Karpas-422 (cell line): ENCODE data around the gene TRAPPC2L. TPM values are rescaled to one million over a fixed set of nuclear protein-coding genes. Genes with fewer than 3 reads are reported as not detected.

Experiments
- DNase-seq: peaks from one replicate; pipeline ENCODE4 v3.0.0-alpha.2; 2015
- H2AFZ ChIP-seq: fragments of 200-600 bp; sonication (generic); 2 replicates; pipeline ENCODE4 v1.6.1; 2014; ENCODE audit warnings: antibody characterized with exemption, low read length, mixed read lengths
- H3K27ac ChIP-seq: fragments of 200-600 bp; sonication (generic); 2 replicates; pipeline ENCODE4 v1.5.1; 2014; ENCODE audit warnings: mild to moderate bottlenecking, low read length, moderate library complexity
- H3K27me3 ChIP-seq: fragments of 200-600 bp; sonication (generic); 2 replicates; pipeline ENCODE4 v1.6.1; 2014; ENCODE audit warnings: low read length, mixed read lengths
- H3K36me3 ChIP-seq: fragments of 200-600 bp; sonication (generic); 2 replicates; pipeline ENCODE4 v1.6.1; 2014; ENCODE audit warnings: low read length, mixed read lengths; ENCODE audit not compliant: insufficient read depth
- H3K4me1 ChIP-seq: fragments of 200-600 bp; sonication (generic); 2 replicates; pipeline ENCODE4 v1.6.1; 2014; ENCODE audit warnings: mild to moderate bottlenecking, low read length, mixed read lengths
- H3K4me2 ChIP-seq: fragments of 200-600 bp; sonication (generic); 2 replicates; pipeline ENCODE4 v1.6.1; 2014; ENCODE audit warnings: low read length, low read depth, mild to moderate bottlenecking; ENCODE audit not compliant: poor library complexity, severe bottlenecking
- H3K4me3 ChIP-seq: fragments of 200-600 bp; sonication (generic); 2 replicates; pipeline ENCODE4 v1.5.1; 2014; ENCODE audit warnings: mild to moderate bottlenecking, antibody characterized with exemption, low read length, mixed read lengths
- H3K79me2 ChIP-seq: fragments of 200-600 bp; sonication (generic); 2 replicates; pipeline ENCODE4 v1.6.1; 2014; ENCODE audit warnings: mild to moderate bottlenecking, low read length, mixed read lengths
- H3K9ac ChIP-seq: fragments of 200-600 bp; sonication (generic); 2 replicates; pipeline ENCODE4 v1.6.0; 2014; ENCODE audit warnings: low read length
- H3K9me2 ChIP-seq: fragments of 200-600 bp; sonication (generic), shearing (Covaris generic); replicated peaks from 2 replicates; pipeline ENCODE4 v1.6.0; 2014; ENCODE audit warnings: mild to moderate bottlenecking, low read length, moderate library complexity; ENCODE audit not compliant: insufficient read depth
- H3K9me3 ChIP-seq: fragments of 300-700, 200-600 bp; sonication (generic); 2 replicates; pipeline ENCODE4 v1.6.1; 2014; ENCODE audit warnings: low read length, mixed read lengths
- H4K20me1 ChIP-seq: fragments of 200-600 bp; sonication (generic); 2 replicates; pipeline ENCODE4 v1.6.1; 2014; ENCODE audit warnings: mild to moderate bottlenecking, antibody characterized with exemption, low read length, low read depth; ENCODE audit not compliant: insufficient read depth
- total RNA-seq: library from RNA; depleted of rRNA; stranded (reverse); fragments of >200 nt; shearing (Covaris generic); gene quantifications from 2 replicates; pipeline ENCODE4 v1.2.3, GENCODE V29; 2014; ENCODE audit warnings: low replicate concordance

The TRAPPC2L gene
- total RNA-seq, 1 experiment from 2014 or later: 84.6 TPM

DNA sequence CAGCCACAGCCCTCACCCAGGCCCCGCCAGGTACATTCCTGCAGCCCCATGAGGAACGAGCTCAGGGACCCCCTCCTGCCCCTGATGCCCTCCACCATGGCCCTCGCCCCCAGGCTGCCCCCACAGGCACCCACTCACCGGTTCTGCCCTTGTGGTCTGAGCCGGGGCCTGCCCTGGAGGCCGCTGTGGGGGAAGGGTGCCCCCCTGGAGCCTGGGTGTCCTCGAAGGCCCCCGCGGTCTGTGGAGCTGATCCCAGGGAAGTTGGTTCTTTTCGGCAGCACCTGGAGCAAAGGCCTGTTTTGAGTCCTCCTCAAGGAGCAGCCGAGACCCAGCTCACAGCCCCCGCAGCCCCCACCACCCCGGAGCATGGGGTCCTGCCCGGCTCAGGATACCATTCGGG is 7.2 kb downstream of the TRAPPC2L start:
- H3K27ac ChIP-seq: no peak overlapping the region
- H3K9me2 ChIP-seq: no peaks in the 10 kb centered on the region
- H3K9me3 ChIP-seq: no peaks in the 10 kb centered on the region
- H4K20me1 ChIP-seq: no peaks in the 10 kb centered on the region
- H3K4me2 ChIP-seq: no peak overlapping the region
- H2AFZ ChIP-seq: no peak overlapping the region
- no peak overlapping the region for H3K4me3 ChIP-seq
- no peak for DNase-seq
- no peaks in the 10 kb centered on the region; the same call in 1 of the 2 replicates for H3K4me1 ChIP-seq
- H3K36me3 ChIP-seq: no peaks in the 10 kb centered on the region
- H3K27me3 ChIP-seq: no peaks in the 10 kb centered on the region
- no peaks in the 10 kb centered on the region for H3K79me2 ChIP-seq
- H3K9ac ChIP-seq: no peak overlapping the region

DNA sequence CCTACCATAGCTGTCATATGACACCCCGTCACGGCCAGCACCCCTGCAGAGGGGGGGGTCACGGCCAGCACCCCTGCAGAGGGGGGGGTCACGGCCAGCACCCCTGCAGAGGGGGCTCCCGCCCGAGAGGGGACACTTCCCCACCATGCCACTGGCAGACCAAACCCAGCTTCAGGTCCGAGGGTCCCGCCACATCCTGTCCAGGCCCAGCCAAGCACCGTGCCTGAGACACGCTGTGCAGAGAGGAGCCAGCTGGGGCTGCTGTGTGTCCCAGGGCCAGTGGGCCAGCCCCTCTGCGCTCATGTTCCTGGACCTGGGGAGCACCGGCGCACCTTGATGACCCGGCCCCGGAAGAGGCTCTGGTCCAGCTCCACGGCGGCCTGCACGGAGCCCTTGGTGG is 7.6 kb downstream of the TRAPPC2L start:
- no peaks in the 10 kb centered on the region for H3K9me3 ChIP-seq
- no peaks in the 10 kb centered on the region for H3K9me2 ChIP-seq
- no peaks in the 10 kb centered on the region; the same call in 1 of the 2 replicates for H3K4me1 ChIP-seq
- no peaks in the 10 kb centered on the region for H4K20me1 ChIP-seq
- H3K4me2 ChIP-seq: no peak overlapping the region
- H3K4me3 ChIP-seq: no peak overlapping the region
- H3K9ac ChIP-seq: no peak overlapping the region
- H3K27ac ChIP-seq: no peak overlapping the region
- no peak for DNase-seq
- H2AFZ ChIP-seq: no peak overlapping the region
- no peaks in the 10 kb centered on the region for H3K36me3 ChIP-seq
- H3K27me3 ChIP-seq: no peaks in the 10 kb centered on the region
- H3K79me2 ChIP-seq: no peaks in the 10 kb centered on the region

DNA sequence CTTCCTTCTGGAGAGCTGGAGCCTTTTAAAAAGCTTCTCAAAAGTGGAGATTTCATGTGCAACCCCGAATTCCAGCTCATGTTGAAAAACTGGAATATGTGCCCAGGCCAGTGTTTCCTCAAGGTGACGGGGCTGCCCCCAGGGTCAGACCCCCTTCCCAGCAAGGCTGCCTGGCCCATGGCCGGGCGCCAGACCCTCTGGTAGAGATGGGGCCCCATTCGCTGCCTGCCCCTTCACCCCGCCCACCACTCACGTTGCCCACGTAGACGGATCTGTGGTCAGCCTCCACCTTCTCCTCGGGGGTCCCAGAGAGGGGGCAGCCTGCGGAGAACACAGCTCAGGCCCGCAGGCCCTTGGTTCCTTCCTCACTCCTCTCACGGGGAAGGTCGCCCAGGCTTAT is 8.4 kb downstream of the TRAPPC2L start:
- Histone ChIP-seq H3K27me3 (no peaks in the 10 kb centered on the region), H3K4me3 (no peak overlapping the region), H3K9me3 (no peaks in the 10 kb centered on the region), H3K9me2 (no peaks in the 10 kb centered on the region), H2AFZ (no peak overlapping the region), H3K4me1 (no peaks in the 10 kb centered on the region; the same call in none of the 2 replicates), H3K79me2 (no peaks in the 10 kb centered on the region), H3K4me2 (no peak overlapping the region), H4K20me1 (no peaks in the 10 kb centered on the region), H3K9ac (no peak overlapping the region), H3K36me3 (no peaks in the 10 kb centered on the region), H3K27ac (no peak overlapping the region)
- DNase-seq: no peak

DNA sequence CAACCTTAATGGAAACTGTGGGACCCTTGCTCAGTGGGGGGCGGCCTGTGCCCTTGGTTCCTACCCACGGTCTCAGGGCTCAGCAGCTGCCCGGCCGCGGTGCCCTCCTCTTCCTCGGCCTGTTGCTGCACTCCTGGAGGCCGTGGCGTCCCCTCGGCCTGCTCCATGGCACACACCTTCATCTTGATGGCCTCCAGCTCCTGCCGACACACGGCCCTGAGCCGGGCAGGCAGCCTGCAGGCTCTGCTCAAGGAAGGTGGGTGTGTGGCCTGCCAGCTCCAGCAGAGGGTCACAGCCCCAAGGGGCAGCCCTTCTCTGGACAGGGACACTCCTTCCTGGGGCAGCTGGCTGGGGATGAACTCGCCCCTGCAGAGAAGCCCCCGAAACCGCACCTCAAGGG is 8.8 kb downstream of the TRAPPC2L start:
- Histone ChIP-seq H3K4me1 (peaks cover 3% of the 10 kb centered on the region), H3K27ac (no peak overlapping the region), H3K79me2 (no peaks in the 10 kb centered on the region), H3K4me2 (no peak overlapping the region), H3K36me3 (no peaks in the 10 kb centered on the region), H3K27me3 (no peaks in the 10 kb centered on the region; the same call in 1 of the 2 replicates), H4K20me1 (no peaks in the 10 kb centered on the region), H3K9me3 (no peaks in the 10 kb centered on the region), H3K9ac (no peak overlapping the region), H3K4me3 (no peak overlapping the region), H3K9me2 (no peaks in the 10 kb centered on the region), H2AFZ (no peak overlapping the region)
- DNase-seq: no peak

DNA sequence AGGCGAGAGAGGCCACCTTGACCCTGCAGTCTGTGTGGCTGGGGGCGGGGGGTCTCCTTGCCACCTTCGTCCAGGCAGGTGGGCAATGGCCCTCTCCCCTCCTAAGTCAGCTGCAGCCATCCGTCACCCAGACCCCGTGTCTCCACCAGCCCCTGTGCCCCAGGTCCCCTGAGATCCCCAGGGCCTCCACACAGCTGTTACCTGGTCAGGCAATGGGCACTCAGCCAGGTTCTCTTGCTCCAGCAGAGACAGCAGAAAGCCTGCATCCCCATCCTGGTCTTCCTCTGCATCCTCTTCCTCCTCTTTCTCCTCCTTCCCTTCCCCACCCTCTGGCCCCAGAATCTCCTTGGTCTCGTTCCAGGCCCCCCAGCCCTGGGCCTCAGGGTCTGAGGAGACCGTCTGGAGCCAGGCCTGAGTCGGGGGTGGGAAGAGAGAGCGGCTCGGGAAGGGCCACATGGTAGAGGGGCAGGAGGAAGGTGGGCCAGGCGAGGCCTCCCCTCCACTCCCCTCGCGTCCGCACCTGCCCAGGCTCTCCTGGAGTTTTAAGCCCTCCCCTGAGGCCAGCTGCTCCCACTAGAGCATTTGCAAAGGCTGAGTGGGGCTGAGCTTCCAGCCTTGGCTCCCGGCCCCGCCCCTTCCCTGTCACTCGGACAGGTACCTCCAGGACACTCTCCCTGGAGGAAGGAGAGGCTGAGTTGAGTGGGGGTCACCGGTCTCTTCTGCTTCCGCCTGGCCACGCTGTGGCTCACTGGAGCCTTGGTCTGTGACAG is 9.4 kb downstream of the TRAPPC2L start, which contains the start of gene PABPN1L:
Gene PABPN1L (minus strand): TSS at position 510 of the 770 bp plus-strand sequence. CDS start 54 bp downstream, at position 456.
- Histone ChIP-seq H3K4me3 (no peak within 1 kb of the TSS), H3K9ac (no peak within 1 kb of the TSS), H3K79me2 (no peaks in the 10 kb centered on the region), H3K4me2 (no peak within 1 kb of the TSS), H3K9me2 (no peaks in the 10 kb centered on the region), H3K27me3 (no peaks in the 10 kb centered on the region; the same call in 1 of the 2 replicates), H2AFZ (no peak within 1 kb of the TSS), H3K4me1 (peaks cover 9% of the 10 kb centered on the region), H3K36me3 (no peaks in the 10 kb centered on the region), H3K9me3 (no peaks in the 10 kb centered on the region), H4K20me1 (no peaks in the 10 kb centered on the region), H3K27ac (no peak within 1 kb of the TSS)
- DNase-seq: peak; percentile 45

DNA sequence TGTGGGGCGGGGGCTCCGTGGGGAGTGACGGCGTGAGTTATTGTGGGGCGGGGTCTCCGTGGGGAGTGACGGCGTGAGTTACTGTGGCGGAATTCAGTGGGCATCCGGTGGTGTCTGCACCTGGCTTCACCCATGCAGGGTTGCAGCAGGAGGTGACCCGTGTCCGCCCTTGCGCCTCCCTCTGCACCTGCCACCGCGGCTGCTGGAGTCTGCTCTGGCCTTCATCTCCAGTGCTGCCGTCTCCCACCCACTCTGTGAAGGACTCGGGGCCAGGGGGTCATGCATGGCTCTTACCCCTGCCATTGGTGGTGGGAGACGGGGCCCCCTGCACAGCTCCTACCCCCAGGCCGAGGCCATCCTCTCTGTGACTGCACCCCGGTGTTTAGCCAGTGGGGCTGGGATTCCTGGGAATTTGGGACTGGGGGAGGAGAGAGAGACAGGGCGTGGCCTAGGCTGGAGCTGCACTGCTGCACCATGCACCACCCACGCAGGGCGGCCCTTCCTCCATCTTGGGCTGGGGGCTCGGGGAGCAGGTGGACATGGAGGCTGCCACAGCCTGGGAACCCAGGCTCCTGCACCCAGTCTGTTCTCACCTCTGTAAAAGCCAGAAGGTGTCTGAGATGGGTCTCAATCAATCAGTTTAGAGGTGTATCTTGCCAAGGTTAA is 10.8 kb downstream of the TRAPPC2L start:
- no peak overlapping the region for H3K4me3 ChIP-seq
- H3K9me2 ChIP-seq: no peaks in the 10 kb centered on the region
- no peak overlapping the region for H3K9ac ChIP-seq
- no peaks in the 10 kb centered on the region for H3K79me2 ChIP-seq
- no peak overlapping the region for H3K27ac ChIP-seq
- no peaks in the 10 kb centered on the region for H3K36me3 ChIP-seq
- no peak overlapping the region for H2AFZ ChIP-seq
- H3K4me2 ChIP-seq: no peak overlapping the region
- DNase-seq: no peak
- no peaks in the 10 kb centered on the region for H3K9me3 ChIP-seq
- H4K20me1 ChIP-seq: no peaks in the 10 kb centered on the region
- H3K27me3 ChIP-seq: no peaks in the 10 kb centered on the region; the same call in 1 of the 2 replicates
- peaks cover 9% of the 10 kb centered on the region for H3K4me1 ChIP-seq

DNA sequence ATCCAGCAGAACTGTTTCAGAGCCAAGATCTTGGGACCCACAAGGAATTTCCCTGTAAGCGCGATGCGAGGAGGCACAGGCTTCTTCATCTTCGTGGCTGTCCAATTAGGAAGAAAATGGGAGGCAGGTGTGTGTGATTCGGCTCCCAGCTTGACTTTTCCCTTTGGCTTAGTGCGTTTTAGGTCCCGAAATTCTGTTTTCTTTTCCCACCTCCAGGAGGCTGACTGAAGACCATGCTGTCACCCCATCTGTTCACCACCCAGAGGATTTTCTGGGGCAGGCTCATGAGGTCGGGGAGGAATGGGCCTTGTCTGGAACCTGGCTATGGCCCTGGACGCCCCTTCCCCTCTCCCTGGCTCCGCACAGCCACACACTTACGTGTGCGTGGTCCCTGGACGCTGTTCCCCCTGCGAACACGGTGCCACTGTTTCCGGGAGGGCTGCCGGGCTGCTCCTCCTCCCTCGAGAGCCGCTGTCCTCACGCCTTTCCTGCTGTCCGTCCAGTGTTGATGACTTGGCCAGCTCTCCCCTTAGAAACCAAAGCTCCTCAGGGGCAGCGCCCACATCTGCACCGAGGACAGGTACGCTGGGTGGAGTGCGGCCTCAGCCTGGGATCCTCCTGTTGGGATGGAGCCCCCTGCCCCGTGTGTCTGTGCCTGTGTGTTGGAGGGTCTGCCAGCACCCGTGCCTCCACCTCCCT is 12.2 kb downstream of the TRAPPC2L start:
- Histone ChIP-seq H2AFZ (no peak overlapping the region), H4K20me1 (no peaks in the 10 kb centered on the region), H3K27me3 (no peaks in the 10 kb centered on the region; the same call in 1 of the 2 replicates), H3K27ac (no peak overlapping the region), H3K36me3 (no peaks in the 10 kb centered on the region), H3K9me2 (no peaks in the 10 kb centered on the region), H3K4me2 (no peak overlapping the region), H3K4me1 (peaks cover 9% of the 10 kb centered on the region), H3K9me3 (no peaks in the 10 kb centered on the region), H3K4me3 (no peak overlapping the region), H3K79me2 (no peaks in the 10 kb centered on the region), H3K9ac (no peak overlapping the region)
- DNase-seq: no peak

DNA sequence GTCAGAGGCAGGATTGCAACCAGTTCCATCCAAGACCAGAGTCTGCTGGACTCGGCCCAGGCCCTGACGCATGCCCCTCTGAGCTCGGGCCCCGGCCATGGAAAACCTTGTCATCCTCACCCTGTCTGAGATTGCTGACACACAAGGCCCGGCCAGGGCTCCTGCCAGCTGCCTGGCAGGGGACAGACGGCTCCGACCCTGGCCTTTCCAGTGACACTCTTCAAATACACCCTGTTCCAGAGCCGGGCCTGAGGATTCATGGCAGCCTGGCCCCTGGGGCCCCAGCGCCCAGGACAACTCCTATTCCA is 12.7 kb downstream of the TRAPPC2L start:
- no peak overlapping the region for H3K9ac ChIP-seq
- H4K20me1 ChIP-seq: no peaks in the 10 kb centered on the region
- H3K36me3 ChIP-seq: no peaks in the 10 kb centered on the region
- H3K4me2 ChIP-seq: no peak overlapping the region
- no peak for DNase-seq
- no peak overlapping the region for H2AFZ ChIP-seq
- H3K27me3 ChIP-seq: no peaks in the 10 kb centered on the region; the same call in 1 of the 2 replicates
- H3K27ac ChIP-seq: no peak overlapping the region
- H3K4me3 ChIP-seq: no peak overlapping the region
- H3K4me1 ChIP-seq: peaks cover 9% of the 10 kb centered on the region
- no peaks in the 10 kb centered on the region for H3K9me2 ChIP-seq
- no peaks in the 10 kb centered on the region for H3K9me3 ChIP-seq
- H3K79me2 ChIP-seq: no peaks in the 10 kb centered on the region
